AG08396 (cell line): ENCODE data around the gene NDUFB7.
"Not testable (repeated sequence)": the region's sequence is repeated elsewhere in the genome, so short reads cannot be mapped to it uniquely, and the experiment has no call there.

Experiments used
- DNase-seq: peaks from one replicate; pipeline ENCODE4 v3.0.0; 2012; ENCODE audit warnings: low spot score, mixed read lengths

NDUFB7 gene

DNA sequence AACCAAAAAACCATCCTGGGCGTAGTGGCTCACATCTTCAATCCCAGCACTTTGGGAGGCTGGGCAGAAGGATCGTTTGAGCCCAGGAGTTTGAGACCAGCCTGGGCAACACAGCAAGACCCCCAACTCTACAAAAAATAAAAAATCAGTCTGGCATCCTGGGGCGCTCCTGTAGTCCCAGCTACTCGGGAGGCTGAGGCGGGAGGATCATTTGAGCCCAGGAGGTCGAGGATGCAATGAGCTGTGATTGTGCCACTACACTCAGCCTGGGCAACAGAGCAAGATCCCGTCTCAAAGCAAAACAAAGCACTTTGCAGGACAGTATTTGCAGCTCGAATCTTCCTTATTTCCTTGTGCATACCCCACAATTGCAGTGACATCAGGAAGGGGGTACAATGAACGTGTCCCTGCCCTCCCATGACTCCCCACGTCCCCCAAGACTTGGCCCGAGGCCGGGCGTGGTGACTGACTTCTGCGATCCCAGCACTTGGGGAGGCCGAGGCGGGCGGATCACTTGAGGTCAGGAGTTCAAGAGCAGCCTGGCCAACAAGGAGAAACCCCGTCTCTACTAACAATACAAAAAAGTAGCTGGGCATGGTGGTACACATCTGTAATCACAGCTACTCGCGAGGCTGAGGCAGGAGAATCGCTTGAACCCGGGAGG is 870 bp downstream of the NDUFB7 start:
- no peak for DNase-seq

DNA sequence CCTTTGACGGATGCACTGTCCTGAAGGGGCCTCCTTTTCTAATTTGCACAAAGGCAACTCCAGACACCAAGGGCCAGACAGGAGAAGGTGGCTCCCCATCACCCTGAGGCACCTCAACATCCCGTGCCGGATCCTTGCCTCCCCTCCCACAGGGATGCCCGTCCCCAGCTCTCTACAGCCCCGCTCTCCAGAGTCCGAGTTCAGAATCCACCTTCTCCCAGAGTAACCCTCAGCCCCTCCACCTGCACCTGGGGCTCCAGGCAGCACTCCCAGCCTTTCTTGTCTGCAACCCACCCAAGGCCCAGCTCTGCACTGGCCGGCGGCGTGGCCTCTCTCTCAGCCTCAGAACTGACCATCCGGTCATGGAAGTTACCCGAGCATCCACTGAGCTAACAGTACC is 4.8 kb downstream of the NDUFB7 start:
- no peak for DNase-seq

DNA sequence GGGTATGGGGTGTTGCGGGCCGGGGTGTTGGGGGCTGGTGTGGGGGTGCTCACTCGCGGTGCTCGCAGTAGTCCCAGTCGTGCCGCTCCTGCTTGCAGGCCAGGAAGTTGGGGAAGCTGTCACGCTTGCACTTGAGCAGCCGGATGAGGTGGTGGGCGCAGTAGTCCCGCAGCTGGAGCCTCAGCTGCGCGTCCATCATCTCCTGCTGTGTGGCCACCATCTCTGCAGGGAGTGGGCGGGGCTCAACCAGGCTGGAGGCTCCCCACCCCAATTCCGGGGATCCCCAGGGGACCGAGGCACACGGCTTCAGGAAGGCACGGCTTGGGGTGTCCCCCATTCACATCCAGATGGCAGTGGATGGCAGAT is 5.2 kb downstream of the NDUFB7 start:
- DNase-seq: no peak

DNA sequence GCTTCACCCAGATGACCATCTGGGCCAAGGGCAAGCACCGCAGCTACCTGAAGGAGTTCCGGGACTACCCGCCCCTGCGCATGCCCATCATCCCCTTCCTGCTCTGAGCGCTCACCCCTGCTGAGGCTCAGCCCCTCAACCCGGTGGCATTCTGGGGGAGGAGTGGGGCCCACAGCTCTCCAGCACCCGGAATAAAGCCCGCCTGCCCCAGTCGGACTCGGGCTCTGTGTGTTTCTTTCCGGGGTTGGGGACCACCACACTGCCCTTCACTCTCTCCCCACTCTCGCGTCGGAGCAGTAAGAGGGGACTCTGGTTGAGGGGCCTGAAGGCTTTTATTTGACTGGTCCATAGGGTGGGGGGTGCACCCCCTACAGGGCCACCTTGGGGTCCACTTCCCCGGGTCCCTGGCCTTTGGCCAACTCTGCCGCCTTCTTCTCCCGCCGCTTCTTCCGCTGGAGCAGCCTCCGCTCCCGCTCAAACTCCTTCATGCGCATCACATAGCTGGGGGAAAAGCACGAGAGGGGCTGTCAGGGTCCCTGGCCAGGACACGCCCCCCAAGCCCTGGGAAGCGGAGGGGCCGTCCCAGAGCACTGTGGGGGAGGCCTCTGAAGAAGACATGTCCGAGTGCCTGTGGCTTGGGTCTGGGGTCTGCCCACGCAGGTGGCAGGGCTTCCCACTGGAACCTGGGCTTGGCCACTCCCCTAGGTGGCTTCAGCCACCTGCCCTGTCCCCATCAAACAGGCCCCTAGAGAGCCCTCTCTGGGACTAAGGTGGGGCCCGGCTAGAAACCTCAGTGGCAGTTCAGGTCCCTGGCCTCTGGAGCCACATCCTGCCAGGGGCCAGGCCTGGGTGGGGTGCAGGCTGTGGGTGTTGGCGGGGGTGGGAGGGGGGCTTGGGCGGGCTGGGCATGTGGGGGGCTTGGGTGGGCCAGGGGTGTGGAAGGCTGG is 5.8 kb downstream of the NDUFB7 start:
- no peak for DNase-seq

DNA sequence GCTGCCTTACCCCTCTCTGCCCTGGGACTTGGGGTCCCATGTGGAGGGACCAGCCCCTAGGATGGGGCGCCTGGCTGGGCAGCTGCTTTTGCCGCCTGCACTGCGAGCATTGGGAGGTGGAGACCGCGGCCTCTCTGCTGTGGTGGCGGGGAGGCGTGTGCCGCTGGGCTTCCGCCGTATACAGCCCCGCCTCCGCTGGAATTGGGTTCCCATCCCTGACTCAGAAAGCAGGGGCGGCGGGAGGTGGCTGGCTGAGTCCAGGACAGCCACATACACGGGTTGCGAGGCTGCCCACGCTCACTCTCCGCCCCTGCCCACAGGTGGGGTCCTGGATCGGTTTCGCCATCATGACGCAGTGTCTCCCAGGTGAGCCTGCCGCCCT is 6.6 kb downstream of the NDUFB7 start:
- no peak for DNase-seq

DNA sequence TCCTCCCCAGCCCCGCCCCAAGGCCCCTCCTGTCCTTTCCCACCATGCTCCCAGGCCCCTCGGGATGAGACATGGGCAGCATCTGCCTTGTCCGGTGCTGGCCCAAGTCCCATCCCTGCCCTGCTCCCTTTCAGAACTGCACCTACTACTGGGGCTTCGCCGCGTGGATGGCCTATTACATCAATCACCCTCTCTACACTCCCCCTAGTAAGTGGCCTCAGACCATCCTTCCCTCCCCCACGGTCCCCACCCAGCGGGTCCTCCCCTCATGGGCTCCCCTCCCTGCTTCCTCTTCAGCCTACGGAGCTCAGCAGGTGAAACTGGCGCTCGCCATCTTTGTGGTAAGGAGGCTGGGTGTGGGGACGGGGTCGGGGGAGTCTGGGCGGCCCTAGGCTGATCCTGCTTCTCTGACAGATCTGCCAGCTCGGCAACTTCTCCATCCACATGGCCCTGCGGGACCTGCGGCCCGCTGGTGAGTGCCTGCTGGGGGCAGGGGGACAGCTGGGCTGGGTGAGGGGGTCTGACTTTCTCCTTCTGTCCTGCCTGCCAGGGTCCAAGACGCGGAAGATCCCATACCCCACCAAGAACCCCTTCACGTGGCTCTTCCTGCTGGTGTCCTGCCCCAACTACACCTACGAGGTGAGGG is 7.1 kb downstream of the NDUFB7 start:
- DNase-seq: not testable (repeated sequence)

DNA sequence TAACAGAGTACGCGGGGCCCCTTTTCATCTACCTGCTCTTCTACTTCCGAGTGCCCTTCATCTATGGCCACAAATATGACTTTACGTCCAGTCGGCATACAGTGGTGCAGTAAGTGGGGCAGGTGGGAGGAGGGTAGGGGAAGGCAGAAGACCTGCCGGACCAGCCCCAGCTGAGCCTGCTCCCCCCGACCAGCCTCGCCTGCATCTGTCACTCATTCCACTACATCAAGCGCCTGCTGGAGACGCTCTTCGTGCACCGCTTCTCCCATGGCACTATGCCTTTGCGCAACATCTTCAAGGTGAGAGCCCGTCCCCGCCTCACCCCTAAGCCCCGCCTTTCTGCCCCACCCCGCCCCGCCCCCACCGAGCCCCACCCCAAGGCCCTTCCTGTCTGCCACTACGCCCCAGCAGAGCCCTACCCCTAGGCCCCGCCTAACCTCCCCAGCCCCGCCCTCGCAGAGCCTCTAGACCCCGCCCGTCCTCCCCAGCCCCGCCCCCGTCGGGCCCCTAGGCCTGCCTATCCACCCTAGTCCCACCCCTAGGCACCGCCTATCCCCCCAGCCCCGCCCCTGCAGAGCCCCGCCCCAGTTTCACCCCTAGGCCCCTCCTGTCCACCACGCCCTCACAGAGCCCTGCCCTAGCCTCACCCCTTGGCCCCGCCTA is 7.7 kb downstream of the NDUFB7 start:
- DNase-seq: peak; percentile 51

DNA sequence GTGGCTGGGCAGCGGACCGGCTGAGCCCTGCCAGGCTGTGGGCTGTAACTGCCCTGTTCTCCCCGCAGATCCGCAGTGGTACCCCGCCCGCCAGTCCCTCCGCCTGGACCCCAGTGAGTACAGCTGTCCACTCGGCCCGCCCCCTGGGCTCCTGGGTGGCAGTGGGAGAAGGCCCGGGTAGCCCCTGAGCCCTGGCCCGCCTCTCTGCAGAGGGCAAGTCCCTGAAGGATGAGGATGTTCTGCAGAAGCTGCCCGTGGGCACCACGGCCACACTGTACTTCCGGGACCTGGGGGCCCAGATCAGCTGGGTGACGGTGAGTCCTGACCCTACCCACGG is 8.3 kb downstream of the NDUFB7 start:
- no peak for DNase-seq

DNA sequence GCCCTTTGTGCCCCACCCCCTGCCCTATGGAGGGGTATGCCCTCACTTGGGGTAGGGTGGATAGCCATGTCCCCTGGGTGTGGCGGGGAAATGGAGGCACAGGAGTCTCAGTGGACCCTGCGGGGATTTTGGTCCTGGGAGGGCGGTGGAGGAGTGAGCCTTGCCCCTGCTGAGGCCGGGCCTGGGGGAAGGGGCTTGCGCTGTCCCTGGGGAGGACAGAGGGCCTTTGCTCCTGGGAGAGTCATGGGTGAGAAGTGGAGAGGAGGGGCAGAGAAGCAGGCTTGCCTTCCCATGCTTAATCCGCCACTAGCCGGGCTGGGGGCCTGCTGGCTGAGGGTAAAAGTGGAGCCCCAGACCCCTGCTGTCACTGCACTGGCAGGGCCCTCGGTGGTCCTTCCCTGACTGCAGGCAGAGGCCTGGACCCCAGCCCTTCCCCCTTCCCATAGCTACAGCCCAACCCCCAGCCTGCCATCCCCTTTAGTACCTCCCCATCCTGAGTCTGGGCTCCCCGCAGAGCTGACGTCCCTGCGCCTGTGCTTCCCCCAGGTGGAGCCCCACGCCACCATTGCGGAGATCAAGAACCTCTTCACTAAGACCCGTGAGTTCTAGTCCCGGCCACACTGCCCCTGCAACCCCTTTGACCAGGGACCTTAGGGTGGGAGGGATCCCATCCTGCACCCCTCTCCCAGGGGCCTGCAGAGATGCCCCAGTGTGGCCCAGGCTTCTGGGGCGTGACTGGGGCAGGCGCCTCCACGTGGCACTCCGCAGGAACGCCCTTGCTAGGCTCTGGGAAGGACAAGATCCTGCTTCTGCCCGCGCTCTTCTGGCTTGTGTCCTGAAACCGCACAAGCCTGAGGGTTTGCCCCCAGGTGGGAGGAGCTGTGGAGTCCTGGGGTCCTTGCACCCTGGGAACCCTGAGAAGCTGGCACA is 8.9 kb downstream of the NDUFB7 start:
- no peak for DNase-seq

DNA sequence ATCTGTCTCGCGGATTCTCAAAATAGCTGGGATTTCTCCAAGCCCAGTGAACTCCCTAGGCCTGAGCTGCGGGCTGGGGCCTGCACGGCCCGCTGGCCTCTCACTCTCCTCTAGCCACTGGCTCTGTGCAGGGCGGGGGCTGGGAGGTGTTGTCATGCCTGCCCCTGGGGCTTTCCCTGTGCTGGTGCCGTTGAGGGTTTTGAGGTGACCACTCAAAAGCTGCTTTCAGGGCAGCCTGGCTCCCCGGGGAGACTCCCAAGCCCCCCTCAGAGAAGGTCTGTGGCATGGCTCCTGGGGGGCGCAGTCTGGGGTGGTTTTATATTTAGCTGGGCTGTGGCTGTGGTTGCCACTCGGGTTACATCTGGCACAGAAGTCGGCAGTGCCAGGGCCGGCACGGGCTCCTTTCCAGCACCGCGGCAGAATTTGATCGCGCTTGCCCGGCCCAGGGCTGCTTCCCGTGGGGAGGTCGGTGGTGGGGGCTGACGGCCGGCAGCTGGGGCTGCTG is 10.0 kb downstream of the NDUFB7 start:
- DNase-seq: no peak

DNA sequence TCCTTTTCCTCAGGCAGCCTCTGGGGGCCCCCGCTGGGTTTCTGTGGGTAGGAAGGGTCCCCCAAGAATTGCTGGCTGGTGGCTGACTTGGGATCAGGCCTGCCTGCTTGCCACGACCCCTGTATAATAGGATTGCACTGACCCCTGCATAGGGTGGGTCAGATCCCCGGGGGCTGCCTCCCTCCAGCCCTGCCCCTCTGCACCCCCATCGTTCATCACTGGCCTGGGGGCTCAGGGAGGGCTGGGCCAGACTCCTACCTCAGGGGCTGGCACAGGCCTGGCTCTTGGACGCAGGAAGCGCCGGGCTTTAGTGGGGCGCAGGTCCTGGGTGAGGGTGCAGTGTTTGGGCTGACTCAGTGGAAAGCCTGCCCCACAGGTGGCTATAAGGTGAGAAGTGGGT is 10.6 kb downstream of the NDUFB7 start:
- no peak for DNase-seq

DNA sequence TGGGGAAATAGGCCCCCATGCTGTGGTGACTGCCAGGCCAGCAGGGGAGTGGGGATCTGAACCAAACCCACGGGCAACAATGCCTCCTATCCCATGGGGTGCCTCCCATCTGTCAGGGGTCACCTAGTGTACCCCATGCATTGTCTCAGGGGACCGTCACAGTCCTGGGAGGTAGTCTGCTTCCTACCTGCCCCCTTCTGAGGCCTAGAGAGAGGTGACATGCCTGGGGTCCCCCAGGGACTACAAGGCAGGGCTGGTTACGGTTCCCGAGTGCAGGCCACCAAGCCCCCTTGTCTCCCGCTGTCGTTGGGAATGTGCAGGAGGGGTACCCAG is 11.1 kb downstream of the NDUFB7 start:
- no peak for DNase-seq

DNA sequence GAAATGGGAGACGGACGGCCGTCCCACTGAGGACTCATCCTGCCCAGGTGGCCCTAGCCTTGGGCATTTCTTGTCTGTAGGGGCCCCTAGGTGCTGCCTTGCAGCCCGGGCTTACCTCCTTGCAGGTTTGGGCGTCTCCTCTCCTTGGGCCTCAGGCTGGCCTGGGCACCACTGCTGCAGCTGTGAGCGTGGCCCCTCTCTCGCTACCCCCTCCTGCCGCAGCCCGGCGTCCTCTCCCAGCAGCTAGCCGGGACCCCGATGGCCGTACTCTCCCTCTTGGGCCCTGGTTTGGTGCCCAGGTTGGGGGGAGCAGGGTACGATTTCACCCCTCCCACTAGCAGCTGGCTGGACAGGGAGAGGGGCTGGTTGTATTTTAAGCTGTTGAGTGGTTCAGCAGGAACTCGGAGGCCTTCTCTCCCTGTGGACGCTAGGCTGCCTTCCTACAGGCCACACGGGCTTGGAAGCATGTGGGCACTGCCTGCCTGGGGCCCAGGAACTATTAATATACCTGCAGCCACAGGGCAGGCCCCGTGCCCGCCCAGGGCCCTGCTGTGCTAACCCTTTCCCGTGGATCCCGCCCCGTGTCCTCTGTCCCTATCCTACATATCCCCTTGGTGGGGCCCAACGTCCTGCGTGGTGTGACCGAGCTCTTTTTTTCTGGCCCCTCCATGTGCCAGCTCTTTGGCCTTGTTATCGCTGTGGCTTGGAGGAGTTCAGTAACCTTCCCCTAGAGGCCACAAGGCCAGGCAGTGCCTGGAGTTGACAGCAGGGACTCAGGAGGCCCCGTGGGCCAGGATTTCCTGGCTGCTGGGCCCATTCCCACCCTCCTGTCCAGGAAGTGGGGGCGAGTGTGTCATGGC is 11.7 kb downstream of the NDUFB7 start:
- DNase-seq: no peak

DNA sequence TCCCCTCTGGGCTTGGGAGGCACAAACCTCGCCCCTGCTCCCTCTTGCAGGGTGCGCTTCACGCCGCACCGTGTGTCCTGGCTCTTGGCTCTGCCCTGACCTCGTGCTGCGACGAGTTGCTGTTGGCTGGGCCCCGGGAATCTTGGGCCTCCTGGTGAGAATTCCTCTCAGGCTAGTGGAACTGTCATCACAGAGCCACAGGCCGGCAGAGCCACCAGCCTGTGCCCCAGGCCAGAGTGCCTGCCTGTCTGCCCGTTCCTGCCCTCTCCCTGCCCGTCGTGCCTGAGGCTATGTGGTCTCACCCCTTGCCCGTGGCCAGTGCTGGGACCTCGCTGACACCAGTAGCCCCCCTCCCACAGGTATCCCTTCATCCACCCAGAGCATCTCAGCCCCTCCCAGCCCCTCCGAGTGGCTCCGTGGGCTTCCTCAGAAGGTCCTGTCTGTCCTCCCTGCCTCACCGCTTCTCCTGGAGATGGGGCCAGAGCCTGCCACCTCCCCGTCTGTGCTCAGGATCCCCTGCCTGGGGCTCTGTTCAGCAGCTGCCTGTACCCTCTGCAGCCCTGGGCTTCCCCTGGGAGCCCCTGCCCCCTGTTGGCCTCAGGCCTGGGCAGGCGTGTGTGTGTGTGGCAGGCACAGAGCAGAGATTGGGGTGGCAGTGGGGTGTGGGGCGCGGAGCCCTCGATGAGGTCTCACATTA is 13.3 kb downstream of the NDUFB7 start:
- no peak for DNase-seq

DNA sequence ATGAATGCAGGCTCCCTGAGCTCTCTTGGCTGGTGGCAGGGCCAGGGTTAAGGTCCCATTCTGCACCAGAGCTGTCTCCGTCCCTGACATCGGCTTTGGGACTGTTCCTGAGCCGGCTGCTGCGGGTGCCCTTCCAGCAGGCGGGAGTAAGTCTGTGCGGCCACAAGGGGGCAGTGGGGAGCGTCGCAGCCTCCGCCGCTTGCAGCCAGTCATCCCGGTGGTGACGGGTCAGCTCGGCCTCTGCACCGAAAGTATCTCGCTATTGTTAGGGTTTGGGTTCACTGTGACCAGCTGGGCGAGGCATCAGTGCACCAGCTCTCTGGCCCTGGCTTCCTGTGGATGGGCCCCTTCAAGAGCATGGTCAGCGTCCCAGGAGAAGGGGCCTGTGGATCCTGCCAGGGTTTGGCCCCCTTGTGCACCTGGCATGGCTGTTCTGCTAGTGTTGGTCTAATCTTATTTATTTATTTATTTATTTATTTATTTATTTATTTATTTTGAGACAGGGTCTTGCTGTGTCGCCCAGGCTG is 15.1 kb downstream of the NDUFB7 start:
- peak; percentile 94 for DNase-seq

DNA sequence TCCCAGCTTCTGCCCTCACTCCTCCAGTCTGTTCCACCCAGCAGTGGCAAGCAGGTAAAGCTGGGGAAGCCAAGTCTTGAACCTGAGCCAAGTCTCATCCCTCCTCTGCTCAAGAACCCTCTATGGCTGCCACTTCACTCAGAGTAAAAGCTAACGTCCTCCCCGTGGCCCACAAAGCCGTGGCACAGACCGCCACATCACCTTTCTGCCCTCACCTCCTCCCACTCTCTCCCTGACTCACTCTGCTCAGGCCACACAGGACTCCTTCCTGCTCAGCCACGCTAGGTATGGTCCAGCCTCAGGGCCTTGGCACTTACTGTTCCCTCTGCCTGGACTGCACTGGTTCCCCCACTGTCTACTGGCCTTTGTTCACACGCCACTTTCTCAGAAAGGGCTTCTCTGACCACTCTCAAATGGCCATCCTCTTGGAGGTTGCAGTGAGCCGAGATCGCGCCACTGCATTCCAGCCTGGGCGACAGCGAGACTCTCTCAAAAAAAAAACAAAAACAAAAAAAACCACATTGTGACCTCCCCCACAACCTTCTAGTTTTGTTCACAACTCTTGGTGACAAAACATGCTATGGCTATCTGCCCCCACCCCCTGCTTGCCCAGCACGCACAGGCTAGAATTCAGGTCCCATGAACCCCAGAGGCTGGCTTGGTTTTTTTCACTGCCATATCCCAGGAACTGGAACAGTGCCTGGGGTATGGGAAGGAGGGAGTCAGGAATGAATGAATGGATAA is 15.8 kb downstream of the NDUFB7 start:
- no peak for DNase-seq

DNA sequence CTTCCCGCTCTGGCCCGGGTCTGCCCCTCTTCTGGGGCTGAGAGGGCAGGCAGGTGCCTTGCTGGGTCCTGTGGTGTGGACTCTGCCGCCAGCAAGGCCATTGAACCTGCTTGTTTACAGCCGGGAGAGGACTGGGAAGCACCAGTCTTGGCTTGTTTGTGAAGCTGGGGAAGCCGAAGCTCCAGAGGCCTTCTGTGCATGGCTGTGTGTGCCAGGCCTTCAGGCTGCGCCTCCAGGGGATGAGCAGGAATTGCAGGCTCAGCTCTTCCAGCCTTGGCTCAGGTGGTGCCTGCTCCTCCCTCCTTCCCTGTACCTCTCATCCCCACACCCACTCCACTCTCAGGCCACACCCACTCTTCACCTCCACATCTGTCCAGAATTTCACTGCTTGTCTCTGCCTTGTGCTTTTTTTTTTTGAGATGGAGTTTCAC is 17.5 kb downstream of the NDUFB7 start:
- no peak for DNase-seq

DNA sequence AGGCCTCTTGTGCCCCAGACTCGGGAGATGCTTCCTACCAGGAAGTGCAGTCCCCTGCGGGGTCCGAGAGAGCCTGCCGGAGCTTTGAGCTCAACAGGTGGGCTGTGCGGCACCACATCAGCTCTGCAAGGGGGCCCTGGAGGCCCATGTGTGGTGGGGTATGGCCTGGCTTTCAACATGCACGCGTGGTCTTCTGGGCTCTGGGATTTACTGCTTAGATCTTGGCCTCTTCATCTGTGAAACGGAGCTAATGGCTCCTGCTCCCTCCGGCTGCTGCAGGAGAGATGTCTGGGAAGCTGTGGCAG is 18.0 kb downstream of the NDUFB7 start:
- no peak for DNase-seq
